Kidney epithelial cell (primary cell): ENCODE measurements around the gene DPYSL4. TPM values are rescaled to one million over a fixed set of nuclear protein-coding genes. Genes with fewer than 3 reads are reported as not detected.

ENCODE experiments used
- DNase-seq: peaks from one replicate; pipeline ENCODE4 v3.0.0-alpha.2; 2010; ENCODE audit warnings: low read depth
- H3K27me3 ChIP-seq: 2 replicates; pipeline ENCODE4 v1.6.0; 2011; ENCODE audit warnings: low read length; ENCODE audit not compliant: control insufficient read depth, insufficient read depth
- H3K36me3 ChIP-seq: 2 replicates; pipeline ENCODE4 v1.5.1; 2011; ENCODE audit warnings: low read length; ENCODE audit not compliant: control insufficient read depth, insufficient read depth
- H3K4me3 ChIP-seq: 2 replicates; pipeline ENCODE4 v1.5.1; 2011; ENCODE audit warnings: low read depth, mild to moderate bottlenecking, control low read depth, low read length
- CTCF ChIP-seq: IDR thresholded peaks from 2 replicates; pipeline ENCODE4 v1.5.1; 2011; ENCODE audit warnings: mild to moderate bottlenecking, moderate library complexity, low read length, control low read depth, inconsistent platforms; ENCODE audit not compliant: insufficient read depth, poor library complexity, severe bottlenecking
- total RNA-seq: library from RNA; depleted of rRNA; stranded (reverse); fragments of >200 nt; gene quantifications from 2 replicates; pipeline ENCODE4 v1.2.3, GENCODE V29; 2015

The DPYSL4 gene
- total RNA-seq, 1 donor from 2014 or later: 15.3 TPM

DNA sequence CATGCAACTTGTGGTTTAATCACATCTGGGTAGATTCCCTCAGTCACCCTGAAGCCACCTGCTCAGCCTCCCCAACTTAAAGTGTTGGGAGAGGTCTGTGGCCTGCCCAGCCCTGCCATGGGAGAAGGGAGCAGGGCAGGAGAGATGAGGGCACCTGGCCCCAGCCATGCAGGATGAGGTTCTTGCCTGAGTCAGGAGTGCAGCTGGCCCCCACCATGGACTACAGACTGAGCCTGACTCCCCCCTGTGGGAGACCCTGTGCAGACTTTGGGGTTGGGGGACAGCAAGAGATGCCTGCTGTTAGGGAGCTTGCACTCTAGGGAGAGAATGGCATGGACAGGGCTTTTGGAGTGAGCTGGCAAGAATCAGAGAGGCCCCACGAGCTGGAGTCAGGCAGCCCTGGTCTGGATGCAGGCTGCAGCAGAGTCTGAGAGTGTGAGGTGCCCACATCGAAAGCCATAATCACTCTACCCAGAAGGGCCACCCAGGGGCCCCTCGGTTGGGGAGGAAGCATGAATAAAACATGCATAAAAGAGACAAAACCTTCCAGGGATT lies 34.7 kb upstream of the DPYSL4 start:
- H3K4me3 ChIP-seq: no peak overlapping the region
- H3K36me3 ChIP-seq: no peaks in the 10 kb centered on the region

DNA sequence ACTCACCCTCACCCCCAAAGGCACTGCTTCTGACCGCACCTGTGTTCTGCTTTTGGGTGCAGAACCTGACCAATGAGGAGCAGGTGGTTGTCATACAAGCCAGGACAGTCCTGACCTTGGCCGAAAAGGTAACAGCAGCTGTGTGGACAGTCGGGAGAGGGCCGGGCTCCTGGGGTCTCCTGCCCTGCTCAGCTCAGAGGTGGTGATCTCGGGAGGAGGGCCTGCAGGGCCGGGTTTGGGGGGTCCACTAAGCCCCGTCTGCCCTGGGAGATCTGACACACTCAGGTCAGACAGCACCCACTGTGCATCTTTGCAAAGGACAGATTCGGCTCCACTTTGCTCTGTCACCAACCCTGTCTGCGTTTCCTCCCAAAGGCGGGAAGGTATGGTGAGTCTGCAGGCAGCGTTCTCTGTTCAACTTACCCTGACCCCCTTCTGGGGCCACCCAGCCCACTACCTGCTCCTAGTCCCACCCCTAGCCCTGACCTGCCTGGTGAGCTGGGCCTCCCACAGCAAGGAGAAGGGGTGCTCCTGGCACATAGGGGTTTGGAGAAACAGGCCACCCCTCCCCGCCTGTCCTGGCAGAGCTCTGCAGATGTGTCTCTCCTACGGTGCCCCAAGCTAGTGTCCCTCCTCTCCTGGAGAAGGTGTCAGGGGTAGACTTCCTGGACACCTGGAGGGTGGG lies 33.7 kb upstream of the DPYSL4 start:
- no peak for DNase-seq
- no peaks in the 10 kb centered on the region for H3K36me3 ChIP-seq
- no peak for TF ChIP-seq CTCF
- no peaks in the 10 kb centered on the region for H3K27me3 ChIP-seq
- H3K4me3 ChIP-seq: no peak overlapping the region

More for the DNA sequence above, 34.7 kb upstream of the DPYSL4 start:
- TF ChIP-seq CTCF: no peak
- H3K27me3 ChIP-seq: no peaks in the 10 kb centered on the region
- no peak for DNase-seq

GRCh38 chr10:132153616-132154217 lies 33.0 kb upstream of the DPYSL4 start:
- no peaks in the 10 kb centered on the region for H3K36me3 ChIP-seq
- no peak for DNase-seq
- H3K27me3 ChIP-seq: no peaks in the 10 kb centered on the region
- no peak overlapping the region for H3K4me3 ChIP-seq
- no peak for TF ChIP-seq CTCF

DNA sequence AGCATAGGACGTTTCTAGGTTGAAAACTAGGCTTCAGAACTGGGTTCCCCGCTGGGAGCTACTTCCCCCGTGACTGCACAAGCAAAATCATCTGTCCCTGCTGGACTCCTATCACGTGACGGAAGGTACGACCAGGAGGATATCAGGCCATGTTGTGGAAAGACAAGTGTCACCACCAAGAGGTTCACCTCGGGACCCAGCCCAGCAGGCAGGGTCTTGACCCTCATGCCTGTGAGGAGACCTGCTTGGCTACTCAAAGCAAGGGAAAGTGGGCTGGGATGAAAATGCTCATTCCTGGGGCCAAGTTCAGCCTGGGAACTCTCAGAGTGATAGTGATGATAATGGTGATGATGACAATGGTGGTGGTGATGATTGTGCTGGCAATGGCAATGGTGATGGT lies 32.3 kb upstream of the DPYSL4 start:
- DNase-seq: no peak
- no peak overlapping the region for H3K4me3 ChIP-seq

DNA sequence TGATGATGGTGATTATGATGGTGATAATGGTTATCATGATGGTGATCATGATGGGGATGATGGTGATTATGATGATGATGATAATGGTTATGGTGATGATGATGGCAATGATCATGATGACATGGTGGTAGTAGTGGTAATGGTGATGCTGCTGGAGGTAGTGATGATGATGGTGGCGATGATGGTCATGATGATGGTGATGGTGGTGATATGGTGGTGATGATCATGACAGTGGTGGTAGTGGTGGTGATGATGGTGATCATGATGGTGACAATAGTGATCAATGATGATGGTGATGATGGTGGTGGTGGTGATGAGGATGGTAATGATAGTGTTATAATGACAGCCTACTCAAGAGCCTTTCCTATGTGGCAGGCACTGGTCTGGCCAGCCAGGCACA lies 31.8 kb upstream of the DPYSL4 start:
- no peak overlapping the region for H3K4me3 ChIP-seq
- no peaks in the 10 kb centered on the region for H3K36me3 ChIP-seq
- DNase-seq: no peak
- no peak for TF ChIP-seq CTCF
- H3K27me3 ChIP-seq: no peaks in the 10 kb centered on the region

More for the DNA sequence above, 32.3 kb upstream of the DPYSL4 start:
- TF ChIP-seq CTCF: no peak
- Histone ChIP-seq H3K27me3 (no peaks in the 10 kb centered on the region), H3K36me3 (no peaks in the 10 kb centered on the region)
